VCaP (cell line): ENCODE results near the gene ACTG1.

Source experiments
- H3K27ac ChIP-seq: fragments of 450-650 bp; 2 replicates; pipeline ENCODE4 v1.5.1; 2017
- TF ChIP-seq, protein P1 (sequence below): fragments of 450-650 bp; conservative IDR thresholded peaks from 2 replicates; pipeline ENCODE4 v1.5.1; 2017; ENCODE audit warnings: mild to moderate bottlenecking, moderate library complexity

ACTG1 gene

DNA sequence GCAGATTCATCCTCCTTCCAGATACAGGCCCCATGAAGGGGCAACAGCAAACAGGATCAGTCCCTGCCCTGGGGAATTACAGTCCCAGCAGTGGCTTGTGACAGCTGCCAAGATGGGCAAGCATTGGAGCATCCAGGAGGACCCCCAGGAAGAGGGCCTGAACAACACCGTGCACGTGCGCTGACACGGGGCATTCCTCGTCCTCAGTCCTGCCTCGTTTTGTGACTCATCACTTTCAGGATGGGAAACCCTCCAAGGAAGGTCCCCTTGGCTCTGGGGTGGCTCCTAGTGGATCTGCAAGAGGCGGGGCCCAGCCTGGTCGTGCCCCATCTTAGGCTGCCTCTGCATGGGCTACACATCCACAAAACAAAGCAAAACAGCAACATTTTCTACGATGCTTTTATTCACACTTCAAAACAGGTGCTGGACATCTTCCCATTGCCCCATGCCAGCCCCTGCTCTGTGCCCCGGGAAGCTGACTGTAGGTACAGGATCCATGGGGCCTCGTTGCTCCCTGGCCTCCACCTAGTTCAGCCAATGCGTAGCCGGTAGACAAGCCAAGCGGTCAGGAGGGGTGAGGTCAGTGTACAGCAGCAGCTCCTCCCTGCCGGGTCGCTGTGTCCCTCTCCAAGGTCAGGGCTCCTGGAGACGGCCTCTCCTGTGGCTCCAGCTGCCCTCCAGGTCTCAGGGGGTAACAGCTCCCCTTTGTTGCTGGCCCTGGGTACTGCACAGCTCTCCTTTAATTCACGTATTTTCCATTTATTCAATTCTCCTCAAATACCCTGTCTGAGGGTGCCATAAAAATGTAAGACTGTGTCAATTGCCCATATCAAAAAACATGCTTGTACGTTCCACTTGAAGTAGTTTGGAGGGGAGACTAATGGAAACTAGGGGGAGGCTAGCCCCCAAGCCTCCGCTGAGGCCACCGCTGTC, 32.2 kb downstream of the ACTG1 start:
- TF ChIP-seq, protein P1, sequence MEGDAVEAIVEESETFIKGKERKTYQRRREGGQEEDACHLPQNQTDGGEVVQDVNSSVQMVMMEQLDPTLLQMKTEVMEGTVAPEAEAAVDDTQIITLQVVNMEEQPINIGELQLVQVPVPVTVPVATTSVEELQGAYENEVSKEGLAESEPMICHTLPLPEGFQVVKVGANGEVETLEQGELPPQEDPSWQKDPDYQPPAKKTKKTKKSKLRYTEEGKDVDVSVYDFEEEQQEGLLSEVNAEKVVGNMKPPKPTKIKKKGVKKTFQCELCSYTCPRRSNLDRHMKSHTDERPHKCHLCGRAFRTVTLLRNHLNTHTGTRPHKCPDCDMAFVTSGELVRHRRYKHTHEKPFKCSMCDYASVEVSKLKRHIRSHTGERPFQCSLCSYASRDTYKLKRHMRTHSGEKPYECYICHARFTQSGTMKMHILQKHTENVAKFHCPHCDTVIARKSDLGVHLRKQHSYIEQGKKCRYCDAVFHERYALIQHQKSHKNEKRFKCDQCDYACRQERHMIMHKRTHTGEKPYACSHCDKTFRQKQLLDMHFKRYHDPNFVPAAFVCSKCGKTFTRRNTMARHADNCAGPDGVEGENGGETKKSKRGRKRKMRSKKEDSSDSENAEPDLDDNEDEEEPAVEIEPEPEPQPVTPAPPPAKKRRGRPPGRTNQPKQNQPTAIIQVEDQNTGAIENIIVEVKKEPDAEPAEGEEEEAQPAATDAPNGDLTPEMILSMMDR, result no peak
- H3K27ac ChIP-seq, result no peak overlapping the region

DNA sequence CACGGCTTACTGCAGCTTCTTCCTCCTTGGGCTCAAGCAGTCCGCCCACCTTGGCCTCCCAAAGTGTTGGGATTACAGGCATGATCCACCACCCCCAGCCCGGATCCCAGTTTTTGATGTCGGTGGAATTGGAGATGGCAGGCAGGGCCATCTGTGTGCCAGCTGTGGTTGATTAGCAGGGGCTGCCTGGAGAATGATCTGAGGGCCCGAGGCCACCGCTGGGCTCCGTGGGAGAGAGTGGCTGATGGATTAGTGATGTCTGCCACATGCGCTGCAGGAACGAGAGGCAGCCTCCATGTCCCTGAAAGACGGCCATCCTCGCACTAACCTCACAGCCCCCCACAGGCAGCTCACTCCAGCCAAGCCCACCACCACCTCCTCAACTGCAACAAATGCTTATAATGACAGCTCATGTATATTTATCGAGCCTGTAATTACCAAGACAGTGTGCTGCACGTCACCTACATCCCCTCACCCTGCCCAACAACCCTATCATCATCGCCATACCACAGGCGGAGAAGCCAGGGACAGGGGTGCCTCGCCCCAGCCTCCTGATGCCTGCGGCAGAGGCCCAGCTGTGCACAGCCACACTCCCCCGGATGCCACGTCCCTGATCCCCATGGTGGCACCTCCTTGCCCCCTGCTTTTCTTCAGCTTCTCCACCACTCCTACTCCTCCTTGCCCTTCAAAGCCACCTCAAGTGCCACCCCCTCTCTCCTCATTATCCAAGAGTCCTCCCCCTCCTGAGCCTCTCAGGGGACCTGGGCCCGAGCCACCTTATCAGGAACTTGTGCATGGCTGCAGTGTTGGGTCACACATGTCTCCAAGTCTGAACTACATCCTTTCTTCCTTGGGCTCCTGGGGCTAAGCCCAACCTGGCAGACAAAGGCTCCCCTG, 33.2 kb downstream of the ACTG1 start:
- TF ChIP-seq, protein P1, result no peak
- H3K27ac ChIP-seq, result no peak overlapping the region

DNA sequence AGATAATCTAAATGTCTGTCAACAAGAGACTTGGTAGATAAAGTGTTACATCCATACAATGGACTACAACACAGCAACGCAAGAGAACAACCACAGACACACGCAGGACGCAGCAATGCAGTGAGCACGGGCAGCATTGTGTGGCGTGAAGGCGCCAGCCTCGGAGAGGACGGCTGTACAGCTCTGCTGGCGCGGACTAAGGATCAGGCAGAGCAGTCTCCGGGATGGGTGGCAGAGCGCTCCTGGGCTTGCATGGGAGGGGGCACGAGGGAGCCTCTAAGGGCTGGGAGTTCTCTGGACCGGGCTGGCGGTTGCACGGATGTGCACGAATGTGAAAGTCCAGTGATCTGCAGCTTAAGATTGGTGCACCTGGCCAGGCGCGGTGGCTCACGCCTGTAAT, 34.5 kb downstream of the ACTG1 start:
- no peak overlapping the region for H3K27ac ChIP-seq
- TF ChIP-seq, protein P1, result no peak

DNA sequence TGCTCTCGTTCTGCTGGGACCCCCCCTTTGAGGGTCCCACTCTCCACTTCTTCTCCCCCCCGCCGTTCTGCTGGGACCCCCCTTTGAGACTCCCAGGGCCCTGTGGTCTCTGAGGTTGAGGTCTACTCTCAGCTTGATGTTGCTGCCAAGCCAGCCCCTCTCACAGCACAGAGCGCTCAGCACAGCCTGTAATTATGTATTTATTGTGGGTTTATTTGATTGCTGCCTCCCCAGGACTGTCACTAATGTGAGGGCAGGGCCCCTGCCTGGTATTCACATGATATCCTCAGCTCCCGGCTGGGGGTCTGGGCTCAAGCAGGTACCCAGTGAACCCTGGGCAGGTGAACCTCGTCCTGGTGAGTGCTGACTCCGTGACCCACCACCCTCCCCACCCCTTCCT, 35.4 kb downstream of the ACTG1 start:
- TF ChIP-seq, protein P1, result no peak

DNA sequence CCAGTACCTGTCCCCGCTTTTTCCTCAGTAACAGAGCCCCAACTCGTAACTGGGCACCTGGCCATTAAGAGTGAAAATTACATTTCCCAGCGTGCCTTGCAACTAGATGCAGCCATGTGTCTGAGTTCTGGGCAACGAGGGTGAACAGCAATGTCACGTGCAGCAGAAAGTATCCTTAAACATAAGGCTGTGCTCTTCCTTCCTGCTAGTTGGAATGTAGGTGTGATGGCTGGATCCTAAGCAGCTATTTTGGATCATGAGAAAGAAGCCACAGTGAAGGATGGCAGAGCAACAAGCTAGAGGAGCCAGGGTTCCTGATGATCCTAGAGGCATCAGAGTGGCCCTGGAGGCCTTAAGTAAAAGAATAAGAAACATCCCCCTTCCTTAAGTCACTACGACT, 36.0 kb downstream of the ACTG1 start:
- H3K27ac ChIP-seq, result no peak overlapping the region
- TF ChIP-seq, protein P1, result no peak

More for the DNA sequence above, 35.4 kb downstream of the ACTG1 start:
- H3K27ac ChIP-seq, result no peak overlapping the region

DNA sequence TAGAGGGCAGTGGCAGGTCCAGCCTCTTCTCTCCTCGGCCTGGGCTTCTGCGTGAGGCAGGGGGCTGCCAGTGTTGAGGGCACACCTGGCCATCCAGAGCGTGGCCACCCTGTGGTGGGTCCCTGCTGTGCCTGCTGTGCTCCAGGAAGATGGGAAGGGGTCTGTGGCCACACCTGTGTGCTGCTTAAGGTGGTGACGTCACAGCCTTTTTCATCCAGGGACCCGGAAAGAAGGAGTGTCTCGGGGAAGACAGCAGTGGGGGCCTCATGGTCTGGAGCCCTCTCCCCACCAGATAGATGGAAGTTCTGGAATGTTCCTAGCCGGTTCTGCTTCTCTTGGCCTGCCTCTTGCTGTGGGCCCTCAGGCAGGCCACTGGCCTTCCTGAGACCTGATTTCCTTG, 36.5 kb downstream of the ACTG1 start:
- H3K27ac ChIP-seq, result no peak overlapping the region
- TF ChIP-seq, protein P1, result no peak

DNA sequence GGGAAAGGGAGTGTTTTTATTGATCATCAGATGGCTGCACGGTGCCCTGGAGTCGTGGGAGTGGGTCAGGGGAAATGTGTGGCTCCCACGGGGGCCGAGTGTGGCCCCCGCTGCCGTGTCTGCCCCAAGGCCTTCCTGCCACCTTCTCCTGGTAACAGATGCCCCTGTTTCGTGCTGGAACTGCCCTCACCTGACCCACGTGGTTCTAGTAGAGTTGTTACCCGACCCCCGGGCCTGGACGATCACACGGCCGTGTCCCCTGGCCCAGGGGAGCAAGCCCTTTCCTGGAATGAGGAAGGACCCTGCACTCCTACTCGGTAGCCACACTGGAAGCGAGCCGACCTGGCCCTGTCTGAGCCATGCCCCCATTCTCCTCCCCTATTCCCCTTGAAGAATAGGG, 37.6 kb downstream of the ACTG1 start:
- H3K27ac ChIP-seq, result no peak overlapping the region
- TF ChIP-seq, protein P1, result no peak
